Memory B cell (primary cell): Measurements from ENCODE around the gene DCUN1D4.

ENCODE experiments used
- ATAC-seq: fragments of 150-1000 bp; cut with Tn5 transposase; 2 replicates; pipeline ENCODE4 v1.10.0; 2021; ENCODE audit warnings: low read depth, mild to moderate bottlenecking, moderate library complexity
- DNase-seq, 2 donors: peaks; one replicate each; pipeline ENCODE4 v3.0.0; 2022; ENCODE audit warnings: low spot score in 2 of 2
- H3K27ac Mint-ChIP-seq: one replicate; pipeline ENCODE4 v1.8.0; 2022; ENCODE audit warnings: mild to moderate bottlenecking, moderate library complexity, mixed read lengths
- H3K27me3 Mint-ChIP-seq: one replicate; pipeline ENCODE4 v1.8.0; 2022; ENCODE audit warnings: mixed read lengths
- H3K36me3 Mint-ChIP-seq: one replicate; pipeline ENCODE4 v1.8.0; 2022; ENCODE audit warnings: mild to moderate bottlenecking, mixed read lengths
- H3K4me1 Mint-ChIP-seq: one replicate; pipeline ENCODE4 v1.8.0; 2022; ENCODE audit warnings: mixed read lengths
- H3K4me3 Mint-ChIP-seq: one replicate; pipeline ENCODE4 v1.8.0; 2022; ENCODE audit warnings: mild to moderate bottlenecking, moderate library complexity, mixed read lengths
- H3K9me3 Mint-ChIP-seq: one replicate; pipeline ENCODE4 v1.8.0; 2022; ENCODE audit warnings: mixed read lengths

The DCUN1D4 gene

GRCh38 chr4:51845055-51845426 lies 2.1 kb downstream of the DCUN1D4 start:
- Mint-ChIP-seq H3K27me3 (no peaks in the 10 kb centered on the region), H3K4me1 (peaks cover 13% of the 10 kb centered on the region), H3K4me3 (peak overlapping the region; percentile 95), H3K36me3 (peaks cover 5% of the 10 kb centered on the region), H3K9me3 (peaks cover 3% of the 10 kb centered on the region), H3K27ac (peak overlapping the region; percentile 75)
- ATAC-seq (no peak), DNase-seq (no peak)

DNA sequence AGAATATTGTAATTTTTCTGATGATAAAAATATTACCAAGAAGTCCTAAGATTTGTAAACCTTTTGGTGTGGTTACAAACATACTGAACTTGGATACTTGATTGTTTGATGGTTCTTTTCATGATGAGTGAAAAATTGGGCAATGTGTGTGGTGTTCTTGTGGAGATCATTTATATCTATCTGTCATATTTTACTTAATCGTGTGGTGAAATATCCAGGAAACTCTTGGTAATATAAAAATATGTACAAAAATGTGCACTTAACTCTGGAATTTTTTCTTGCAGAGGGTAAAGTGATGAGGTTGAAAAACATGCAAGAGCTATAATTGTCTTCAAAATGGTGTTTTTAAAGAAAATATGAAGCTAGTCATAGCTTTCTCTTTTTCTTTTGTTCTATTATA lies 2.8 kb downstream of the DCUN1D4 start:
- peaks cover 6% of the 10 kb centered on the region for H3K36me3 Mint-ChIP-seq
- H3K9me3 Mint-ChIP-seq: peaks cover 3% of the 10 kb centered on the region
- peaks cover 17% of the 10 kb centered on the region for H3K4me1 Mint-ChIP-seq
- no peak overlapping the region for H3K4me3 Mint-ChIP-seq
- DNase-seq: no peak
- peak overlapping the region; percentile 75 for H3K27ac Mint-ChIP-seq
- ATAC-seq: no peak
- H3K27me3 Mint-ChIP-seq: no peaks in the 10 kb centered on the region

DNA sequence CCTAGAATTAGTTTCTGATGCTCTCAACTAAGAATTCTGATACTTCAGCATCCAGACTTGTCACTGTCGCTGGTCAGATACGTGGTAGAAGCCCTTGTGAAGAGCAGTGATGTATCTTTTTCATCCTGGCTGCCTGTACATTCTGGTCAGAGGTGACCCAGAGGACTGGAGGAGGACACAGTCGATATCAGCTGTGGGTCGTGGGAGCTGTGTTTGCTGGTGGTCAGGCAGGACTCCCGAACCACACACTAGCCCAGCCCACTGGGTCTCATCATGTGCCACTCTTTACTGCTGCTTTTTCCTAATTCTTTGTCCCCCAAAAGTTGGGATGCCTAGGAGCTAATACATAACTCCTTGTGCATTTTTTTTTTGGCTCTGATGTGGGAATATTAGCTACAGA lies 6.5 kb downstream of the DCUN1D4 start:
- peaks cover 3% of the 10 kb centered on the region for H3K9me3 Mint-ChIP-seq
- ATAC-seq: no peak
- H3K4me3 Mint-ChIP-seq: no peak overlapping the region
- H3K27ac Mint-ChIP-seq: no peak overlapping the region
- H3K27me3 Mint-ChIP-seq: no peaks in the 10 kb centered on the region
- no peak for DNase-seq
- peaks cover 28% of the 10 kb centered on the region for H3K4me1 Mint-ChIP-seq
- peaks cover 3% of the 10 kb centered on the region for H3K36me3 Mint-ChIP-seq

DNA sequence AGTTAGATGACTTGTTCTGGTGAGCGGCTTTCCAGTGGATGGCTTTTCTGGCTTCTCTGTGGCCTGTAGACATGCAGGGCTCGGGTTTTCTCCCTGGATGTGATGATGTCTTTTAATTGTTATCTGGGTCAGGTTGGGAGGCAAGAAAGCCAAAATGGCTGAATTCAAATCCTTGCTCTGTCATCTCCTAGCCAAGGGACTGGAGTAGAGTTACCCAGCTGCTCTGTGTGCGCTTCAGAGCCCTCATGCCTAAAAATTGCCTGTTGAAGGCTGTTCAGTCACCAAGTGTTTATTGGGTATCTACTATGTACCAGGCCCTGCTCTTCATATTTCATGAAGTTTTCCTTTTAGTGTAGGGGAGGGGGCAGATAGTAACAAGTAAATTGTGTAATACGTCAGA lies 7.3 kb downstream of the DCUN1D4 start:
- ATAC-seq: no peak
- no peaks in the 10 kb centered on the region for H3K27me3 Mint-ChIP-seq

GRCh38 chr4:51851090-51851936 lies 8.4 kb downstream of the DCUN1D4 start:
- no peak for DNase-seq
- Mint-ChIP-seq H3K36me3 (peaks cover 5% of the 10 kb centered on the region), H3K4me1 (peaks cover 34% of the 10 kb centered on the region), H3K4me3 (no peak overlapping the region), H3K9me3 (peaks cover under 1% of the 10 kb centered on the region), H3K27me3 (no peaks in the 10 kb centered on the region), H3K27ac (no peak overlapping the region)
- ATAC-seq: no peak

More for the DNA sequence above, 7.3 kb downstream of the DCUN1D4 start:
- DNase-seq: no peak
- Mint-ChIP-seq H3K9me3 (peaks cover 1% of the 10 kb centered on the region), H3K27ac (no peak overlapping the region), H3K4me3 (no peak overlapping the region), H3K36me3 (peaks cover 4% of the 10 kb centered on the region), H3K4me1 (peaks cover 31% of the 10 kb centered on the region)

- ATAC-seq (no peak), DNase-seq (no peak)
- Mint-ChIP-seq H3K27ac (no peak overlapping the region), H3K9me3 (no peaks in the 10 kb centered on the region), H3K27me3 (no peaks in the 10 kb centered on the region), H3K4me1 (peaks cover 34% of the 10 kb centered on the region), H3K36me3 (peaks cover 5% of the 10 kb centered on the region), H3K4me3 (no peak overlapping the region)
Observed at GRCh38 chr4:51851937-51852290, 9.0 kb downstream of the DCUN1D4 start.

DNA sequence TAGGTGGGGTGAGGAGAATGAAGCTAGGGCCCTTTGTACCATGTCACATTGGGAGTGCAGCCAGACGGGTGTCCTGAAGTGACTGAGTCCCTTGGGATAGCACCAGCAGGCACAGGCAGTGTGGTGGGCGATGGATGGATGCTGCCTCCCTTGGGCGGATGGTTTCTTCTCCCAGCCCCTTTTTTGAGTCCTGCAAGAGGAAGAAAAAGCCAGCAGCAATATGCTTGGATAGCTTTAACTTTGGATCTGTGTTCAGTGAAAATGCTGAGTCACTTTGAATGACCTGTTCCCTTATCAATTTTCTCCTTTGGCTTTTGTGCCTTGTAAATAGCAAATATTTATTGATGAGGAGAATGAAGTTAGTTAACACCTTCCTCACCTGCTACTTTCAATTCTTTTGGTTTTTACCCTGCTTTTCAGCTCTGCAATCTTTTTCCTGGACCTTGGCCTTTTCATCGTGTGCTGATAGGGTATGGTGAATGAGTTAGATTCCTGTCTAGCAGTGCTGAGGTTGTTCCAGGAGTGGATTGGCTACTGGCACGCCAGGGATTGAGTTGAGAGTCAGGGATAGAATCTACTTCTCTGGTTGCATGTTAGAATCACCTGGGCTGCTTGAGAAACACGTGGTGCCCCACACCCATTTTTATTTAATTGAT lies 10.2 kb downstream of the DCUN1D4 start:
- no peaks in the 10 kb centered on the region for H3K9me3 Mint-ChIP-seq
- H3K4me1 Mint-ChIP-seq: peaks cover 41% of the 10 kb centered on the region
- no peak overlapping the region for H3K27ac Mint-ChIP-seq

DNA sequence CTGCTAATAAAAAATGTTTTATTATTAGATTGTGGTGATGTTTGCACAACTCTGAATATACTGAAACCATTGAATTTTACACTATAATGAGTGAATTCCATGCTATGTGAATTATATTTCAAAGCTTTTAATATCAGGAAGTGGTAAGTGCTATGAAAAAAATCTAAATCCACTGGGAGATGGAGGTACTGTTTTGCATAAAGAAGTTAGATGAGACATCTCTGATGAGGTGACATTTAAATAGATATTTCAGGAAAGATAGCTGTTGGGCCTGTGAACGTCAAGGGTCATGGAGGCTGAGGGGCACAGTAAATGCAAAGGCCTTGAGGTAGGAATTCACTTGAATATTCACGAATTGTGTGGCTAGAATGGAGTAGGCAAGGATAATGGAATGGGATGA lies 12.3 kb downstream of the DCUN1D4 start:
- Mint-ChIP-seq H3K9me3 (no peaks in the 10 kb centered on the region), H3K4me1 (peaks cover 40% of the 10 kb centered on the region), H3K4me3 (no peak overlapping the region), H3K27me3 (no peaks in the 10 kb centered on the region), H3K27ac (no peak overlapping the region), H3K36me3 (peaks cover 12% of the 10 kb centered on the region)
- ATAC-seq: no peak
- DNase-seq: no peak

More for the DNA sequence above, 10.2 kb downstream of the DCUN1D4 start:
- ATAC-seq (no peak), DNase-seq (no peak)
- Mint-ChIP-seq H3K36me3 (peaks cover 11% of the 10 kb centered on the region), H3K27me3 (no peaks in the 10 kb centered on the region), H3K4me3 (no peak overlapping the region)

DNA sequence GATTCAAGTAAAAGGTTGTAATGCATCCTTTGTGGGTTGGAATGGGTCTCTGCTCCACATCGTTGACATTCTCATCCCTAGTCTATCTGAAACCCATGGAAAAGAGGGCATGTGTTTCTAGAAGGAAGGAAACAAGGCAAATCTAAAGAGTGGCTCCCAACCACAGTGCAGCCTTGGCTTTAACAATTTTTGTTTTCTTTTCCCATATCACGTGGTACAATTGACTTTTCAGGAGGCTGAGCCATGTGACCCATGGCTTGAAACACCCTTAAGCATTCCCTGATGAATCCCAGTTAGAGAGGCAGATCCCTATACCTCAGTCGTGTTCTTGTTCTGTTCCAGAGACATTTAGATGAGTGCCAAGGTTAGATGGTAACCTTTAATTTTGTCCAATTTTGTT lies 12.8 kb downstream of the DCUN1D4 start:
- no peaks in the 10 kb centered on the region for H3K27me3 Mint-ChIP-seq
- H3K27ac Mint-ChIP-seq: no peak overlapping the region
- no peaks in the 10 kb centered on the region for H3K9me3 Mint-ChIP-seq
- no peak overlapping the region for H3K4me3 Mint-ChIP-seq
- DNase-seq (no peak), ATAC-seq (no peak)
- peaks cover 39% of the 10 kb centered on the region for H3K4me1 Mint-ChIP-seq
- peaks cover 14% of the 10 kb centered on the region for H3K36me3 Mint-ChIP-seq

DNA sequence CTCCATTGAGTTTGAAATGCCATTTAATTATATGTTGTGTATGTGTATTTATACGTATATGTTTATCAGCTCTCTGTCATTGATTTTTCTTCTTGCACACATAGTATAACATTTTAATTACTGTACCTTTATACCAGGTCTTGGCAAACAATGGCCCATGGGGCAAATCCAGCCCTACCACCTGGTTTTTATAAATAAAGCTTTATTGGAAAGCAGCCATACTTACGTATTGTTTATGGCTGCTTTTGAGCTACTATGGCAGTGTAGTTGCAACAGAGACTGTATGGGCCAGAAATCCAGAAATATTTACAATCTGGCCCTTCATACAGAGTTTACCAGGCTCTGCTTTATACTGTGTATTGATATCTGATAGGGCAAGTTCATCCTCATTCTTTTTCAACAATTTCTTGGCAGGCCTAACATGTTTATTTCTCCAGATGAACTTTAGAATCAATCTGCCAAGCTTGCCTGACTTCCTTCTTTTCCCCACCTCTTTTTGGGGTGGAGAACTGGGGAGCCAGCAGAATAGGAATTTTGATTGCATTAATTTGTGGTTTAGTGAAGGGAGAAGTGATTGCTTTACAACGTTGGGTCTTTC lies 15.8 kb downstream of the DCUN1D4 start:
- Mint-ChIP-seq H3K36me3 (peaks cover 14% of the 10 kb centered on the region), H3K4me1 (peaks cover 31% of the 10 kb centered on the region), H3K4me3 (no peak overlapping the region), H3K9me3 (no peaks in the 10 kb centered on the region), H3K27ac (no peak overlapping the region), H3K27me3 (no peaks in the 10 kb centered on the region)
- ATAC-seq (no peak), DNase-seq (no peak)

DNA sequence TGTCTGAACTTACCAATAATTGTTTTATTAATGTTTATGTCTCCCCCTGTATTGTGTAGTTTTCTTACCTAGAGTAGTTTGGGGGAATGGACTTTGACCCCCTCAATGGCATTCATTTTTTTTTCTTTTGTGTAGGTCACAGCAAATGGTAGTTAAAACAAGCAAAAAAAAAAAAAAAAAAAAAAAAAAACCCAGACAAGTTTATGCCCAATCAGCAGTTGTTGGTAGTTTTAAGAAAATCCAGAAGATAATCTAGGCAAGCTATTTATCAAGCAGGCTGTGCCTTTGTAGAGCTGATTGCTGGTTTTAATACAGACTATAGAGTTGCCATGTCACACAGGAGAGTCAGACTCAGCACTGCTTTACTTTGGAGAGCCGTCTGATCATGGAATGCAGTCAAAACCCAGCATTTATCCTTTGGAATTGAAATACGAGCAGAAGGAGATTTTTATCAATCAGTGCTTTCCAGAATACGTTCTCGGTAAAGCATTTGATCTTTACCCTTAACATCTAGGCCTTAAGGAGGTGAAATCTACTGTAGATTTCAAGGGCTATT lies 16.6 kb downstream of the DCUN1D4 start:
- H3K36me3 Mint-ChIP-seq: peaks cover 14% of the 10 kb centered on the region
- no peaks in the 10 kb centered on the region for H3K27me3 Mint-ChIP-seq
- no peak overlapping the region for H3K27ac Mint-ChIP-seq
- H3K9me3 Mint-ChIP-seq: no peaks in the 10 kb centered on the region
- peaks cover 27% of the 10 kb centered on the region for H3K4me1 Mint-ChIP-seq
- DNase-seq (no peak), ATAC-seq (no peak)
- no peak overlapping the region for H3K4me3 Mint-ChIP-seq

- ATAC-seq (no peak), DNase-seq (no peak)
- peaks cover 20% of the 10 kb centered on the region for H3K36me3 Mint-ChIP-seq
- no peak overlapping the region for H3K4me3 Mint-ChIP-seq
- no peaks in the 10 kb centered on the region for H3K27me3 Mint-ChIP-seq
- H3K4me1 Mint-ChIP-seq: peaks cover 13% of the 10 kb centered on the region
- no peaks in the 10 kb centered on the region for H3K9me3 Mint-ChIP-seq
- H3K27ac Mint-ChIP-seq: no peak overlapping the region
Observed at GRCh38 chr4:51862199-51862598, 19.2 kb downstream of the DCUN1D4 start.

DNA sequence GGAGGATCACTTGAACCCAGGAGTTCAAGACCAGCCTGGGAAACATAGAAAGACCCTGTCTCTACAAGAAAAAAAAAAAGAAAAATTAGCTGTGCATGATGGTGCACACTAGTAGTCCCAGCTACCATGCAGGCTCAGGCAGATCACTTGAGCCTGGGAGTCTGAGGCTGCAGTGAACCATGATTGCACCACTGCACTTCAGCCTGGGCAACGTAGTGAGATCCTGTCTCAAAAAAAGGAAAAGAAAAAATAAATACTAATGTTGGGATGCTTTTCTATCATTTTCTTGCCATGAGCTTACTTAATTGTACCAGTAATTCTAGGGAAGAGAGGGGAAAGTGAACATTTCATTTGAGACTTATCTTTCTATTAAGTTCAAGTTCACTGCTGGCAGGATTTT lies 19.8 kb downstream of the DCUN1D4 start:
- H3K27ac Mint-ChIP-seq: no peak overlapping the region
- peaks cover 18% of the 10 kb centered on the region for H3K36me3 Mint-ChIP-seq
- H3K4me3 Mint-ChIP-seq: no peak overlapping the region
- peaks cover 11% of the 10 kb centered on the region for H3K4me1 Mint-ChIP-seq
- H3K9me3 Mint-ChIP-seq: no peaks in the 10 kb centered on the region
- no peak for DNase-seq
- H3K27me3 Mint-ChIP-seq: no peaks in the 10 kb centered on the region
- ATAC-seq: no peak

DNA sequence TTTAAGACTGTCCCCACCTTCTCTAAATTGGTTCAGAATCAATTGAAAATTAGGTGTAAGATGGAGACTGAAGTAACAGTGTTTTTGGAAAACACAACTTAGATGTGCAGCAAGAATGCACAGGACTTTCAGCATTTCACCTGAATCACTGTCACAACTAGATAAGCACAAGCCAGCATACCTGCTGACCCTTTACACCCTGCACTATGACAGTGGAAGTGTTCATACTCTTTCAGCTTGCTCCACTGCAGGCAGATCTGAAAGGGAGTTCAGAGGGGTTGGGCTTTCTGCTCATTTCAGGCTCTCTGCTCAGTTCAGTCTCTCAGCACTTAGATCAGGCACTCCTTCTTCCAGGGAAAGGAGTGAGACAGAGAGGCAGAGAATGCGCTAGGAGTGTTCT lies 22.8 kb downstream of the DCUN1D4 start:
- DNase-seq (no peak), ATAC-seq (no peak)
- Mint-ChIP-seq H3K36me3 (peaks cover 13% of the 10 kb centered on the region), H3K4me1 (peaks cover 5% of the 10 kb centered on the region), H3K27me3 (no peaks in the 10 kb centered on the region), H3K4me3 (no peak overlapping the region), H3K27ac (no peak overlapping the region), H3K9me3 (no peaks in the 10 kb centered on the region)
